Erythroblast (primary cell): ENCODE data around the gene CDADC1.
A peak's percentile ranks its signal among the peaks of the same experiment; 100 is the strongest.

Source experiments
- DNase-seq, 2 experiments: peaks; one replicate each; lab custom pipeline; 2025; lab: John Stamatoyannopoulos, UW
- GATA1 ChIP-seq: IDR thresholded peaks from 2 replicates; pipeline ENCODE4 v1.6.1; 2011; ENCODE audit warnings: low read depth, mild to moderate bottlenecking, control low read depth, low read length, moderate library complexity
- POLR2A ChIP-seq: IDR thresholded peaks from 2 replicates; pipeline ENCODE4 v1.6.1; 2011; ENCODE audit warnings: mild to moderate bottlenecking, low read length

The CDADC1 gene

GRCh38 chr13:49247643-49248621 is at the start of gene CDADC1:
Gene CDADC1, plus strand, starts transcription at chr13:49247925. Its CDS starts 113 bp downstream, at chr13:49248038.
- TF ChIP-seq GATA1: no peak
- peak; percentile 96 for TF ChIP-seq POLR2A
- DNase-seq: peak; percentile 97

- TF ChIP-seq POLR2A (no peak), GATA1 (no peak)
- DNase-seq: no peak
Measured at GRCh38 chr13:49206641-49207040, 41.1 kb upstream of the CDADC1 start.

- no peak for DNase-seq
- TF ChIP-seq GATA1 (no peak), POLR2A (no peak)
Measured at GRCh38 chr13:49208619-49209018, 39.1 kb upstream of the CDADC1 start.

GRCh38 chr13:49210114-49210513 is 37.6 kb upstream of the CDADC1 start:
- TF ChIP-seq GATA1 (no peak), POLR2A (no peak)
- no peak for DNase-seq

- no peak for DNase-seq
- TF ChIP-seq GATA1 (no peak), POLR2A (no peak)
Measured at GRCh38 chr13:49210669-49211068, 37.1 kb upstream of the CDADC1 start.

GRCh38 chr13:49213539-49213938 is 34.2 kb upstream of the CDADC1 start:
- TF ChIP-seq POLR2A (no peak), GATA1 (no peak)
- DNase-seq: no peak

- no peak for TF ChIP-seq GATA1
- no peak for TF ChIP-seq POLR2A
- no peak for DNase-seq
Measured at GRCh38 chr13:49213997-49214916, 33.5 kb upstream of the CDADC1 start.

- TF ChIP-seq GATA1 (no peak), POLR2A (no peak)
- DNase-seq: peak in 1 of 2 experiments; percentile 9
Measured at GRCh38 chr13:49214917-49215376, 32.8 kb upstream of the CDADC1 start.

GRCh38 chr13:49216334-49216733 is 31.4 kb upstream of the CDADC1 start:
- DNase-seq: no peak
- no peak for TF ChIP-seq GATA1
- no peak for TF ChIP-seq POLR2A

GRCh38 chr13:49217962-49218492 is 29.7 kb upstream of the CDADC1 start:
- DNase-seq: no peak
- TF ChIP-seq POLR2A (no peak), GATA1 (no peak)

- TF ChIP-seq POLR2A (no peak), GATA1 (no peak)
- DNase-seq: peak in 1 of 2 experiments; percentile 7
Measured at GRCh38 chr13:49218493-49219051, 29.2 kb upstream of the CDADC1 start.

- no peak for DNase-seq
- TF ChIP-seq POLR2A: no peak
Measured at GRCh38 chr13:49219647-49220035, 28.1 kb upstream of the CDADC1 start.
